Colonic mucosa (tissue), 4 donors: ENCODE measurements around the gene IP6K3. TPM values are rescaled to one million over a fixed set of nuclear protein-coding genes. Genes with fewer than 3 reads are reported as not detected.

Experiments used
- DNase-seq: peaks from one replicate; pipeline ENCODE4 v3.0.0-alpha.2; 2020
- H3K27ac ChIP-seq: fragments of 200-600 bp; one replicate; pipeline ENCODE4 v1.8.0; 2021
- H3K27me3 ChIP-seq: fragments of 200-600 bp; one replicate; pipeline ENCODE4 v1.8.0; 2021
- H3K36me3 ChIP-seq: fragments of 200-600 bp; one replicate; pipeline ENCODE4 v1.8.0; 2021
- H3K4me1 ChIP-seq: fragments of 200-600 bp; one replicate; pipeline ENCODE4 v1.8.0; 2021; ENCODE audit warnings: mild to moderate bottlenecking
- H3K4me3 ChIP-seq: fragments of 200-600 bp; one replicate; pipeline ENCODE4 v1.8.0; 2021
- H3K9ac ChIP-seq, 2 donors: one replicate each; pipeline ENCODE4 v1.7.0; 2013; ENCODE audit warnings: control low read depth in 2 of 2, low read depth in 2 of 2, low read length in 2 of 2
- H3K9me3 ChIP-seq: fragments of 200-600 bp; one replicate; pipeline ENCODE4 v1.8.0; 2021
- intact Hi-C: fragments of 100-400 bp; cut with DNase I; formaldehyde crosslinking; loops from one replicate; pipeline ENCODE4 v1.14.1; 2022
- total RNA-seq, 2 donors: library from RNA; stranded (reverse); fragmentation: NEBNext Ultra II Directional in 1 of 2; extraction: Animal tissue kit (Norgen Biotek cat#: 25700) in 1 of 2; gene quantifications; one replicate each; pipeline ENCODE4 v1.2.1, GENCODE V29; 2021
- TF ChIP-seq, protein P1 (sequence below): fragments of 200-600 bp; IDR thresholded peaks from one replicate; pipeline ENCODE4 v1.8.0; 2022; ENCODE audit warnings: antibody characterized with exemption, mild to moderate bottlenecking
- donor health status: healthy.
- donor health status: DM: no; HTN: no; CAD: no.
- donor health status: DM: no; HTN: no; CAD: no.

Gene IP6K3, protein sequence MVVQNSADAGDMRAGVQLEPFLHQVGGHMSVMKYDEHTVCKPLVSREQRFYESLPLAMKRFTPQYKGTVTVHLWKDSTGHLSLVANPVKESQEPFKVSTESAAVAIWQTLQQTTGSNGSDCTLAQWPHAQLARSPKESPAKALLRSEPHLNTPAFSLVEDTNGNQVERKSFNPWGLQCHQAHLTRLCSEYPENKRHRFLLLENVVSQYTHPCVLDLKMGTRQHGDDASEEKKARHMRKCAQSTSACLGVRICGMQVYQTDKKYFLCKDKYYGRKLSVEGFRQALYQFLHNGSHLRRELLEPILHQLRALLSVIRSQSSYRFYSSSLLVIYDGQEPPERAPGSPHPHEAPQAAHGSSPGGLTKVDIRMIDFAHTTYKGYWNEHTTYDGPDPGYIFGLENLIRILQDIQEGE
- under 1 TPM; 0.17 to 0.29 TPM for total RNA-seq

DNA sequence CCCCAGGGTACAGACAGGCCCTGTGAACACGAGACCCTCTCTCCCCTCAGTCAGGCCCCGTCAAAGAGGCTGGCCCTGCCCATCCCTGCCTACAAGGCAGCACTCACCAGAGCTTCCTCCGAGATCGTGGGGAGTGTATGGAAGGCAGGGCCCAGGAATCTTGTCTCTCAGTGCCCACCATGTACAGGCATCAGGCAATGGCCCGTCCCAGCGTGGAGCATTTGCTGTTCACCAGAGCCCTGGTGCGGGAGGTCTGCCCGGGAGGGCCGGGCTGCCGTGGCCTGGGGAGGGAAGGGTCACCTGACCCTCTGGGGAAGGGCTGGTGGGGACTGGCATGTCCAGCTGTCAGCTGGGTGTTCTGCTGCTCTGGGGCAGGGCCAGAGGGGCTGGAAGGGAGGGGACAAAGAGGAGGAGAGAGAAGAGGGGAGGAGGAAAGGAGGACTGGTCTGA lies at the start of gene IP6K3:
TSS of gene IP6K3 (minus strand) at position 255 of the 450 bp plus-strand sequence. CDS start 11,429 bp downstream, outside the sequence.
- peak within 1 kb of the TSS; percentile 43 to 65 for H3K9ac ChIP-seq

DNA sequence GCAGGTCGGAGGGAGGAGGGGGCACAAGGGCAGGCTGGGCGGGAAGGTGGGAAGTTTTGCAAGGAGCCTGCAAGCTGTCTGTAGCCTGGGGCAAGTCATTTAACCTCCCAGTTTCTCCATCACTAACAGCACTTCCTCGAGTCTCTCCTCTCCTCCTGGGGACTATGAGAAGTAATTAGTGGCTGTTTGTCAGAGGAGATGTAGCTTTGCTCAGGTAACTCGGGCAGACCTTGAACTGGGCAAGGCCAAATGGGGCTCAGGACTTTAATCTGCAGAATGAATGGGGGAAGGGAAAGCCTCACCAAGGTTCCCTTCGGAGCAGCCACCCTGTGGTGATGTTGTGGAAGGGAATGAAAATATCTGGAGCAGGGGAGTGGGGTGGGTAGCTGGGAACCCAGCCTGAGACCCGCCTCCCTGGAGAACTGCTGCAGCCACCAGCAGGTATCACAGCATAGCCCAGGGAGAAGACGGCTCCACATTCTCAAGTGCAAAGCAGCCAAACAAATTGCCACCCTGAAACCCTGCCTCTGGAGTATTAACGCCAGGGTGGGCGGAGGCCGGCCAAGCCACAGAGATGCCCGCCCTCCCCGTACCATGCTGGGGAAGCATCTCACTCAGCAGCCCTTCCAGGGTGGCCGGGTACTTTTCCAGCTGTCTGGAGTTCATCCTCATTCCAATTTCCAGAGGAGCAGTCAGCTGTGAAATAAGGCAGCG lies 48.4 kb upstream of the IP6K3 start:
- Histone ChIP-seq H3K27me3 (no peaks in the 10 kb centered on the region), H3K36me3 (no peaks in the 10 kb centered on the region), H3K27ac (no peak overlapping the region), H3K9ac (no peak overlapping the region), H3K9me3 (no peaks in the 10 kb centered on the region), H3K4me3 (no peak overlapping the region), H3K4me1 (no peaks in the 10 kb centered on the region)
- TF ChIP-seq, protein P1, sequence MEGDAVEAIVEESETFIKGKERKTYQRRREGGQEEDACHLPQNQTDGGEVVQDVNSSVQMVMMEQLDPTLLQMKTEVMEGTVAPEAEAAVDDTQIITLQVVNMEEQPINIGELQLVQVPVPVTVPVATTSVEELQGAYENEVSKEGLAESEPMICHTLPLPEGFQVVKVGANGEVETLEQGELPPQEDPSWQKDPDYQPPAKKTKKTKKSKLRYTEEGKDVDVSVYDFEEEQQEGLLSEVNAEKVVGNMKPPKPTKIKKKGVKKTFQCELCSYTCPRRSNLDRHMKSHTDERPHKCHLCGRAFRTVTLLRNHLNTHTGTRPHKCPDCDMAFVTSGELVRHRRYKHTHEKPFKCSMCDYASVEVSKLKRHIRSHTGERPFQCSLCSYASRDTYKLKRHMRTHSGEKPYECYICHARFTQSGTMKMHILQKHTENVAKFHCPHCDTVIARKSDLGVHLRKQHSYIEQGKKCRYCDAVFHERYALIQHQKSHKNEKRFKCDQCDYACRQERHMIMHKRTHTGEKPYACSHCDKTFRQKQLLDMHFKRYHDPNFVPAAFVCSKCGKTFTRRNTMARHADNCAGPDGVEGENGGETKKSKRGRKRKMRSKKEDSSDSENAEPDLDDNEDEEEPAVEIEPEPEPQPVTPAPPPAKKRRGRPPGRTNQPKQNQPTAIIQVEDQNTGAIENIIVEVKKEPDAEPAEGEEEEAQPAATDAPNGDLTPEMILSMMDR: no peak
- DNase-seq: no peak
- intact Hi-C loops: no loop called here

More for the DNA sequence above, at the start of gene IP6K3:
- Histone ChIP-seq H3K27me3 (no peaks in the 10 kb centered on the region), H3K4me1 (peaks cover 19% of the 10 kb centered on the region), H3K36me3 (no peaks in the 10 kb centered on the region), H3K27ac (peak within 1 kb of the TSS; percentile 22), H3K4me3 (no peak within 1 kb of the TSS), H3K9me3 (no peaks in the 10 kb centered on the region)
- no peak for DNase-seq
- intact Hi-C loops: no loop called here
- TF ChIP-seq, protein P1: no peak

DNA sequence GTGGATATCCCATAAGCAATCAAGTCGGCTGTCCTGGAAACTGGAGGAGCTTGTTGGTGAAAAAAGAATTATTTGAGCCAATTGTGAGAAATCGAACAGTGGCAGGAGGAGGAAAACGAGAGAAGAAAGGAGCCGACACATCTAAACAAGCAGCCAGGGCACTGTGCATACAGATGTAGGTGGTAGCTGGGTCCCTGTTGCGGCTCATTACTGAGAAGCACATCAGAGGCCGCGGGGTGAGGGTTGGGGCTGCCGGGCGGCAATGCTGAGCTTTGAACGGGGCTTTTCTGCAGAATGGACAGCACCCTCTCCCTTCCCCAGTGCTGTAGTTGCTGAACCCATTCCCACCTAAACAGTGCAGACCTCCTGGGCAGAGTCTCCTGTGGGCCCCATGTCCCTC lies 46.3 kb upstream of the IP6K3 start:
- DNase-seq: no peak
- Histone ChIP-seq H3K9ac (no peak overlapping the region), H3K4me3 (no peak overlapping the region), H3K27me3 (no peaks in the 10 kb centered on the region), H3K36me3 (no peaks in the 10 kb centered on the region), H3K9me3 (no peaks in the 10 kb centered on the region), H3K4me1 (no peaks in the 10 kb centered on the region), H3K27ac (no peak overlapping the region)
- TF ChIP-seq, protein P1: no peak
- intact Hi-C loops: no loop called here

DNA sequence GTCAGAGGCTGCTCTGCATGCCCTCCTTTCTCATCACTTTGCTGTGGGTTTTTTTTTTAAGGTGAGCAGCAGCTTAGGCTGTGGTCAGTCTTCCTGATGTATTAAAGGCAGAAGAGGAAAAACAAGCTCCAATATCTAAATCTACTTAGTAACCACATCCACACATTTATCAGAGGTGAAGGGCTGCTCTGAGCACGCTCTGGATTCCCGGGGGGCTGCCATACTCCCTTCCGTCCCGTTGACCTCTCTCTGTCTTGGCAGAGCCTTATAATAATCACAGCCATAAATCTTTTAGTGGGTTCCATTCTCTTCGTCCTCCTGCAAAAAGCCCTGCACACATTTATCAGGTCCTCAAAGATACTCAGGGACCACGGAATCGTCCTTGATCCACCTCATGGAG lies 44.9 kb upstream of the IP6K3 start:
- DNase-seq: no peak
- no peaks in the 10 kb centered on the region for H3K27me3 ChIP-seq
- H3K4me3 ChIP-seq: no peak overlapping the region
- peaks cover 7% of the 10 kb centered on the region for H3K4me1 ChIP-seq
- TF ChIP-seq, protein P1: no peak
- no peaks in the 10 kb centered on the region for H3K36me3 ChIP-seq
- intact Hi-C loops: no loop called here
- H3K9ac ChIP-seq: no peak overlapping the region
- no peak overlapping the region for H3K27ac ChIP-seq
- H3K9me3 ChIP-seq: no peaks in the 10 kb centered on the region

DNA sequence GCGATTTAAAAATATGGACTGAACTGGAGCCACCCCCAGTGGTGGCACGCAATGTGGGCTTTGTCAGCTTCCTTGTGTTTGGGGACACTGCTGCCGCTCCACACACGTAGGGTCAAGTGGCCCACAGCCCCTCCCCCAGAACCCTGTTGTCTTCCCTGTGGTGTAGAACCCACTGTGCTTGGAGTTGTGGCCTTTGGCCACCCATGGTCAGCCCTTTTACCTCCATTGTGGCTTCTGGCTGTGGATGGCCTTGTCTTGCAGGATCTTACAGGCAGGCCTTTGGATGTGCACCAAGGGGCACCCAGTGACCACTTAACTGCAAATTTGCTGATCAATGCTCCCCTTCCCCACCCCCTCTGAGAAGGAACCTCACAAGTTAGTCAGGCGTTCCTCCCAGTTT lies 44.2 kb upstream of the IP6K3 start:
- intact Hi-C loops: no loop called here
- H3K36me3 ChIP-seq: no peaks in the 10 kb centered on the region
- DNase-seq: no peak

More for the DNA sequence above, 44.2 kb upstream of the IP6K3 start:
- Histone ChIP-seq H3K4me3 (no peak overlapping the region), H3K9me3 (no peaks in the 10 kb centered on the region), H3K27ac (no peak overlapping the region), H3K27me3 (no peaks in the 10 kb centered on the region), H3K9ac (no peak overlapping the region), H3K4me1 (peaks cover 7% of the 10 kb centered on the region)
- TF ChIP-seq, protein P1: no peak
